Mammary epithelial cell (primary cell): Measurements from ENCODE around the gene CD2BP2.

Experiments
- CTCF ChIP-seq, 2 donors: IDR thresholded peaks in 1 of 2; conservative IDR thresholded peaks in 1 of 2; 2 replicates each; pipeline ENCODE4 v1.5.1; 2011 to 2012; ENCODE audit warnings: inconsistent platforms in 2 of 2, low read length in 2 of 2, mild to moderate bottlenecking in 2 of 2, control low read depth in 1 of 2, low read depth in 1 of 2; ENCODE audit not compliant: insufficient read depth in 1 of 2; ENCODE audit errors: extremely low read depth in 1 of 2
- EZH2 ChIP-seq: IDR thresholded peaks from 2 replicates; pipeline ENCODE4 v1.6.1; 2012; ENCODE audit warnings: low read length, inconsistent platforms, borderline replicate concordance

GRCh38 chr16:30357085-30357714 is 2.1 kb upstream of the CD2BP2 start:
- TF ChIP-seq EZH2 = no peak
- TF ChIP-seq CTCF (conservative IDR thresholded peaks at IDR 0.05 in 1 of 2, IDR thresholded peaks at IDR 0.05 in 1 of 2; ENCODE audit: extremely low read depth in 1 of 2, insufficient read depth in 1 of 2, low read depth in 1 of 2, low read length in 2 of 2) = no peak
